ENCODE data around the gene KLHL17.

KLHL17 gene

DNA sequence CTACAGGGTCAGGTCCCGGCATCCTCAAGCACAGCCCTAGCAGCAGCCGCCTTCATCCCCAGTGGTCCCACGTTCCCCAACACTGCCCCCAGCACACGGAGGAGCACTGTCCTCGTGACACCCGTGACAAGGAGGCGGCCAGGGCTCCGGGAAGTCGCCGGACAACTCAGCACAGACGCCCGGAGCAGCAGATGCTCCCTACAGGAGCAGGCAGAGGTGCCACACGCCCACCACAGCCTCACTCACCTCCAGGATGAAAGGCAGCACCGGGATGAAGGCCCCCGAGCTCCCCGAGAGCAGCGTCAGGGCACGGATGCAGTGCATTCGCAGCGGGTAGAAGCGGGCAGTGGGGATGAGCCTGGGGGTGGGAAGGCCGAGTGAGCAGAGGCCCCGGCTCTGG is 9.5 kb upstream of the KLHL17 start:
- Histone ChIP-seq H3F3A (ENCODE audit: insufficient read depth, low read length) (no peaks in the 10 kb centered on the region), H3K4me2 (ENCODE audit: low read length) (no peak overlapping the region), H3K27ac (ENCODE audit: low read depth, low read length, poor library complexity, severe bottlenecking) (no peak overlapping the region), H3K9me2 (ENCODE audit: low read depth, low read length) (no peaks in the 10 kb centered on the region), H3K27me3 (ENCODE audit: insufficient read depth, low read length) (no peaks in the 10 kb centered on the region), H3K79me2 (ENCODE audit: insufficient read depth, low read length) (no peaks in the 10 kb centered on the region), H3K4me1 (ENCODE audit: insufficient read depth, low read length, severe bottlenecking) (no peaks in the 10 kb centered on the region), H3K4me3 (ENCODE audit: low read depth, low read length, poor library complexity, severe bottlenecking) (no peak overlapping the region), H3K9ac (ENCODE audit: low read length) (no peak overlapping the region), H3K36me3 (ENCODE audit: insufficient read depth, low read length) (peaks cover 98% of the 10 kb centered on the region), H2AFZ (ENCODE audit: low read length) (no peak overlapping the region), H4K20me1 (ENCODE audit: insufficient read depth, low read length) (no peaks in the 10 kb centered on the region), H3K9me3 (ENCODE audit: low read length) (no peaks in the 10 kb centered on the region)
- TF ChIP-seq, protein P1, sequence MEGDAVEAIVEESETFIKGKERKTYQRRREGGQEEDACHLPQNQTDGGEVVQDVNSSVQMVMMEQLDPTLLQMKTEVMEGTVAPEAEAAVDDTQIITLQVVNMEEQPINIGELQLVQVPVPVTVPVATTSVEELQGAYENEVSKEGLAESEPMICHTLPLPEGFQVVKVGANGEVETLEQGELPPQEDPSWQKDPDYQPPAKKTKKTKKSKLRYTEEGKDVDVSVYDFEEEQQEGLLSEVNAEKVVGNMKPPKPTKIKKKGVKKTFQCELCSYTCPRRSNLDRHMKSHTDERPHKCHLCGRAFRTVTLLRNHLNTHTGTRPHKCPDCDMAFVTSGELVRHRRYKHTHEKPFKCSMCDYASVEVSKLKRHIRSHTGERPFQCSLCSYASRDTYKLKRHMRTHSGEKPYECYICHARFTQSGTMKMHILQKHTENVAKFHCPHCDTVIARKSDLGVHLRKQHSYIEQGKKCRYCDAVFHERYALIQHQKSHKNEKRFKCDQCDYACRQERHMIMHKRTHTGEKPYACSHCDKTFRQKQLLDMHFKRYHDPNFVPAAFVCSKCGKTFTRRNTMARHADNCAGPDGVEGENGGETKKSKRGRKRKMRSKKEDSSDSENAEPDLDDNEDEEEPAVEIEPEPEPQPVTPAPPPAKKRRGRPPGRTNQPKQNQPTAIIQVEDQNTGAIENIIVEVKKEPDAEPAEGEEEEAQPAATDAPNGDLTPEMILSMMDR (IDR thresholded peaks at IDR 0.05; ENCODE audit: low read length) = no peak
- no peak for TF ChIP-seq EZH2 (IDR thresholded peaks at IDR 0.05; ENCODE audit: borderline replicate concordance, low read length)

DNA sequence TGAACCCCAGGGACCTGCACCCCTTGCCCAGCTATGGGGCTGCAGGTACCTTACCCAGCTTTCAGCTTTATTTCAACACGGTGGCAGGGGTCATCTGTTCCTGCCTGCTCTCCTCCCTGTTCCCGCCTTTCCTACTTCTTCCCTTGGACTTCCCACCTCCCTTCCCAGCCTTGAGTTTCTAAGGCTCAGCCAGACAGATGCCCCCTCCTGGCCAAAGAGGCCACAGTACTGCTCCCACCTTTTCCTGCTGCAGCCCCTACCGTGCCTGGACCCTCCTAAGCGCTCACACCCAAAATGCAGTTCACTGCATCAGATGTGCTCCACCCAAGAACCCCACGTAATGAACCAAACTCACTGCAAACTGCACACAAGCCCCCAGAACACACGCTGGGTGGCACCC is 9.0 kb upstream of the KLHL17 start:
- no peaks in the 10 kb centered on the region for H3K9me2 ChIP-seq (ENCODE audit: low read depth, low read length)
- no peak overlapping the region for H3K4me2 ChIP-seq (ENCODE audit: low read length)
- TF ChIP-seq EZH2 (IDR thresholded peaks at IDR 0.05; ENCODE audit: borderline replicate concordance, low read length) = no peak
- TF ChIP-seq, protein P1 (IDR thresholded peaks at IDR 0.05; ENCODE audit: low read length) = peak; percentile 28; the same call in 1 of the 2 replicates
- H3K4me3 ChIP-seq (ENCODE audit: low read depth, low read length, poor library complexity, severe bottlenecking) = no peak overlapping the region
- no peaks in the 10 kb centered on the region for H3K27me3 ChIP-seq (ENCODE audit: insufficient read depth, low read length)
- H2AFZ ChIP-seq (ENCODE audit: low read length) = no peak overlapping the region
- H3K9ac ChIP-seq (ENCODE audit: low read length) = no peak overlapping the region
- no peaks in the 10 kb centered on the region for H3F3A ChIP-seq (ENCODE audit: insufficient read depth, low read length)
- H4K20me1 ChIP-seq (ENCODE audit: insufficient read depth, low read length) = no peaks in the 10 kb centered on the region
- no peaks in the 10 kb centered on the region for H3K4me1 ChIP-seq (ENCODE audit: insufficient read depth, low read length, severe bottlenecking)
- H3K79me2 ChIP-seq (ENCODE audit: insufficient read depth, low read length) = no peaks in the 10 kb centered on the region
- H3K27ac ChIP-seq (ENCODE audit: low read depth, low read length, poor library complexity, severe bottlenecking) = no peak overlapping the region
- no peaks in the 10 kb centered on the region for H3K9me3 ChIP-seq (ENCODE audit: low read length)
- H3K36me3 ChIP-seq (ENCODE audit: insufficient read depth, low read length) = peaks cover 99% of the 10 kb centered on the region

DNA sequence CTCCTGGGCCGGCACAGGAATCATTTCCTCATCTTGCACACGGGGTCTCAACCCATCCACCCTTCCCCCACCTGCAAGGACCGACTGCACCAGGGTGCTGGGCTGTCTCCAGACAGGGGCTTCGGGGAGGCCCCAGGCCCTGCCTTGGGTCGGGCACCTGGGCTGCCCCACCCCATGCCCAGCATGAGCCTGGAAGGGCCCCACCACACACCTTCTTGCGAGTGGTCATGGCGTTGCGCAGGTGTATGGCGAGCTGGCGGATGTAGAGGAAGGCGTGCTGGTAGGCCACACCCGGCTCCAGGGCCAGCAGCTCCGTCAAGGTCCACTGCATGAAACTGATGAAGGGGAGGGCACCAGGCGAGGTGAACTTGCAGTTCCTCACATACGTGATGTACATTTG is 8.2 kb upstream of the KLHL17 start:
- no peaks in the 10 kb centered on the region for H3K79me2 ChIP-seq (ENCODE audit: insufficient read depth, low read length)
- no peak for TF ChIP-seq EZH2 (IDR thresholded peaks at IDR 0.05; ENCODE audit: borderline replicate concordance, low read length)
- TF ChIP-seq, protein P1 (IDR thresholded peaks at IDR 0.05; ENCODE audit: low read length) = no peak
- no peak overlapping the region for H2AFZ ChIP-seq (ENCODE audit: low read length)
- H3K4me2 ChIP-seq (ENCODE audit: low read length) = no peak overlapping the region
- H4K20me1 ChIP-seq (ENCODE audit: insufficient read depth, low read length) = no peaks in the 10 kb centered on the region
- no peak overlapping the region for H3K9ac ChIP-seq (ENCODE audit: low read length)
- no peaks in the 10 kb centered on the region for H3K9me2 ChIP-seq (ENCODE audit: low read depth, low read length)
- no peak overlapping the region for H3K4me3 ChIP-seq (ENCODE audit: low read depth, low read length, poor library complexity, severe bottlenecking)
- no peaks in the 10 kb centered on the region for H3F3A ChIP-seq (ENCODE audit: insufficient read depth, low read length)
- H3K27ac ChIP-seq (ENCODE audit: low read depth, low read length, poor library complexity, severe bottlenecking) = no peak overlapping the region
- no peaks in the 10 kb centered on the region for H3K27me3 ChIP-seq (ENCODE audit: insufficient read depth, low read length)
- no peaks in the 10 kb centered on the region for H3K9me3 ChIP-seq (ENCODE audit: low read length)
- H3K36me3 ChIP-seq (ENCODE audit: insufficient read depth, low read length) = peaks cover 98% of the 10 kb centered on the region
- H3K4me1 ChIP-seq (ENCODE audit: insufficient read depth, low read length, severe bottlenecking) = peaks cover under 1% of the 10 kb centered on the region
